Measurements from ENCODE around the gene DRICH1. TPM values are rescaled to one million over a fixed set of nuclear protein-coding genes. Genes with fewer than 3 reads are reported as not detected.

Gene DRICH1
- total RNA-seq, 1 experiment from 2014 or later = 0.26 TPM

DNA sequence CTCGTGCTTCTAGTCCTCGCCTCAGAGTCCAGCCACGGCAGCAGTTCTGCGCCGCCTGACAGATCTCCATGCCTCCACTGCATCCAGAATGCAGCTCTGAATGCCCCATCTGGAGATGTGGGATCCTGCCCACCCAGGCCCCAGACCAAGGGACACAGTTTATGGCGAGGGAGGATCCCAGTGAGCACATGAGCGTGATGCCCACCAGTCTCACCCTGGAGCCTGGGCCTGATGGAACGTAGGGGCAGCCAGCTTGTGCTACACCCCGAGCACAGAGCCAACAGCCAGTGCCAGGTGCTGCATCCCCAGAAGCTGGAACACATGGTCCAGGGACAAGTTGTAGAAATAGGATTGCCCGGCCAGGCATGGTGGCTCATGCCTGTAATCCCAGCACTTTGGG is 62.4 kb downstream of the DRICH1 start:
- ATAC-seq (no peak), DNase-seq (ENCODE audit: low spot score) (no peak)
- H3K9me3 Mint-ChIP-seq = peaks cover 8% of the 10 kb centered on the region; the same call in 1 of the 2 replicates
- TF ChIP-seq, protein P1, sequence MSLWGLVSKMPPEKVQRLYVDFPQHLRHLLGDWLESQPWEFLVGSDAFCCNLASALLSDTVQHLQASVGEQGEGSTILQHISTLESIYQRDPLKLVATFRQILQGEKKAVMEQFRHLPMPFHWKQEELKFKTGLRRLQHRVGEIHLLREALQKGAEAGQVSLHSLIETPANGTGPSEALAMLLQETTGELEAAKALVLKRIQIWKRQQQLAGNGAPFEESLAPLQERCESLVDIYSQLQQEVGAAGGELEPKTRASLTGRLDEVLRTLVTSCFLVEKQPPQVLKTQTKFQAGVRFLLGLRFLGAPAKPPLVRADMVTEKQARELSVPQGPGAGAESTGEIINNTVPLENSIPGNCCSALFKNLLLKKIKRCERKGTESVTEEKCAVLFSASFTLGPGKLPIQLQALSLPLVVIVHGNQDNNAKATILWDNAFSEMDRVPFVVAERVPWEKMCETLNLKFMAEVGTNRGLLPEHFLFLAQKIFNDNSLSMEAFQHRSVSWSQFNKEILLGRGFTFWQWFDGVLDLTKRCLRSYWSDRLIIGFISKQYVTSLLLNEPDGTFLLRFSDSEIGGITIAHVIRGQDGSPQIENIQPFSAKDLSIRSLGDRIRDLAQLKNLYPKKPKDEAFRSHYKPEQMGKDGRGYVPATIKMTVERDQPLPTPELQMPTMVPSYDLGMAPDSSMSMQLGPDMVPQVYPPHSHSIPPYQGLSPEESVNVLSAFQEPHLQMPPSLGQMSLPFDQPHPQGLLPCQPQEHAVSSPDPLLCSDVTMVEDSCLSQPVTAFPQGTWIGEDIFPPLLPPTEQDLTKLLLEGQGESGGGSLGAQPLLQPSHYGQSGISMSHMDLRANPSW (CRISPR knock-in tag; conservative IDR thresholded peaks at IDR 0.05; ENCODE audit: low read depth) = no peak
- POLR2A ChIA-PET = interaction anchor here (0.5 kb wide), 1 partner anchor 431 kb away, joined by 3 read pairs; no protein-coding TSS in a partner anchor
- no peaks in the 10 kb centered on the region for H3K36me3 Mint-ChIP-seq
- no peak overlapping the region for H3K4me3 Mint-ChIP-seq
- CTCF ChIA-PET = interaction anchor here (0.6 to 2.7 kb wide), 3 partner anchors 22 to 36 kb away, joined by 3 to 12 read pairs (median 4); no protein-coding TSS in a partner anchor
- peaks cover 57% of the 10 kb centered on the region for H3K27me3 Mint-ChIP-seq (ENCODE audit: low read depth)
- no peak overlapping the region for H3K27ac Mint-ChIP-seq
- H3K4me1 Mint-ChIP-seq = peaks cover 12% of the 10 kb centered on the region

DNA sequence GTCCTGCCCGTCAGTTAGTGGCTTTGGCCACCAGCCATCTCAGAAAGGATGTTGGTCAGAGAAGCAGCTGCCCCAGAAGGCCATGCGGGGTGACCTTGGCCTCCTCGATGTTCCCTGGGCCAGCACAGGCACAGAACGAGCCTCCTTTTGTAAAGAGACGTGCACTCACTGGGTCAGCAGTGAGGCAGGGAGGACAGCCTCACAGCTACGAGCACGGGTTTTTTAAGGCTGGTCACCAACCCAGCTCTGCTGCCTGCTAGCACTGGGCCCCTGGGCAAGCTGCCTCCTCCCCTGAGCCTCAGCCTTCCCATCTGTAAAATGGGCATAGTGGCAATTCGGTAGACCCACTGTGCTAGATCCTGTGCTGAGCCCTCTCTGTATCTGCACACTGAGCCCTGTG is 62.8 kb downstream of the DRICH1 start:
- peaks cover 8% of the 10 kb centered on the region; the same call in 1 of the 2 replicates for H3K9me3 Mint-ChIP-seq
- H3K4me1 Mint-ChIP-seq = peaks cover 12% of the 10 kb centered on the region
- no peaks in the 10 kb centered on the region for H3K36me3 Mint-ChIP-seq
- H3K27me3 Mint-ChIP-seq (ENCODE audit: low read depth) = peaks cover 61% of the 10 kb centered on the region
- no peak for ATAC-seq
- H3K4me3 Mint-ChIP-seq = no peak overlapping the region
- CTCF ChIA-PET = interaction anchor here (2.7 kb wide), 1 partner anchor 22 kb away, joined by 12 read pairs; no protein-coding TSS in a partner anchor
- POLR2A ChIA-PET = interaction anchor here (0.5 kb wide), 1 partner anchor 431 kb away, joined by 3 read pairs; no protein-coding TSS in a partner anchor
- DNase-seq (ENCODE audit: low spot score) = no peak
- H3K27ac Mint-ChIP-seq = no peak overlapping the region
- TF ChIP-seq, protein P2, sequence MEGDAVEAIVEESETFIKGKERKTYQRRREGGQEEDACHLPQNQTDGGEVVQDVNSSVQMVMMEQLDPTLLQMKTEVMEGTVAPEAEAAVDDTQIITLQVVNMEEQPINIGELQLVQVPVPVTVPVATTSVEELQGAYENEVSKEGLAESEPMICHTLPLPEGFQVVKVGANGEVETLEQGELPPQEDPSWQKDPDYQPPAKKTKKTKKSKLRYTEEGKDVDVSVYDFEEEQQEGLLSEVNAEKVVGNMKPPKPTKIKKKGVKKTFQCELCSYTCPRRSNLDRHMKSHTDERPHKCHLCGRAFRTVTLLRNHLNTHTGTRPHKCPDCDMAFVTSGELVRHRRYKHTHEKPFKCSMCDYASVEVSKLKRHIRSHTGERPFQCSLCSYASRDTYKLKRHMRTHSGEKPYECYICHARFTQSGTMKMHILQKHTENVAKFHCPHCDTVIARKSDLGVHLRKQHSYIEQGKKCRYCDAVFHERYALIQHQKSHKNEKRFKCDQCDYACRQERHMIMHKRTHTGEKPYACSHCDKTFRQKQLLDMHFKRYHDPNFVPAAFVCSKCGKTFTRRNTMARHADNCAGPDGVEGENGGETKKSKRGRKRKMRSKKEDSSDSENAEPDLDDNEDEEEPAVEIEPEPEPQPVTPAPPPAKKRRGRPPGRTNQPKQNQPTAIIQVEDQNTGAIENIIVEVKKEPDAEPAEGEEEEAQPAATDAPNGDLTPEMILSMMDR (IDR thresholded peaks at IDR 0.05) = no peak
- TF ChIP-seq SMAD3 (CRISPR knock-in tag; IDR thresholded peaks at IDR 0.05; ENCODE audit: borderline replicate concordance) (no peak), RORB (CRISPR knock-in tag; IDR thresholded peaks at IDR 0.05) (no peak), NR2C2 (CRISPR knock-in tag; IDR thresholded peaks at IDR 0.05) (no peak), ZNF396 (CRISPR knock-in tag; IDR thresholded peaks at IDR 0.05; ENCODE audit: borderline replicate concordance) (no peak), CBFB (CRISPR knock-in tag; IDR thresholded peaks at IDR 0.05; ENCODE audit: low read depth) (no peak), FOXP1 (CRISPR knock-in tag; IDR thresholded peaks at IDR 0.05; ENCODE audit: borderline replicate concordance) (no peak), GRHL2 (CRISPR knock-in tag; IDR thresholded peaks at IDR 0.05; ENCODE audit: insufficient replicate concordance, severe bottlenecking) (no peak), ESRRA (CRISPR knock-in tag; IDR thresholded peaks at IDR 0.05; ENCODE audit: borderline replicate concordance) (no peak), TP53 (CRISPR knock-in tag; IDR thresholded peaks at IDR 0.05) (no peak), ZNF416 (CRISPR knock-in tag; IDR thresholded peaks at IDR 0.05) (no peak)
- TF ChIP-seq, protein P3, sequence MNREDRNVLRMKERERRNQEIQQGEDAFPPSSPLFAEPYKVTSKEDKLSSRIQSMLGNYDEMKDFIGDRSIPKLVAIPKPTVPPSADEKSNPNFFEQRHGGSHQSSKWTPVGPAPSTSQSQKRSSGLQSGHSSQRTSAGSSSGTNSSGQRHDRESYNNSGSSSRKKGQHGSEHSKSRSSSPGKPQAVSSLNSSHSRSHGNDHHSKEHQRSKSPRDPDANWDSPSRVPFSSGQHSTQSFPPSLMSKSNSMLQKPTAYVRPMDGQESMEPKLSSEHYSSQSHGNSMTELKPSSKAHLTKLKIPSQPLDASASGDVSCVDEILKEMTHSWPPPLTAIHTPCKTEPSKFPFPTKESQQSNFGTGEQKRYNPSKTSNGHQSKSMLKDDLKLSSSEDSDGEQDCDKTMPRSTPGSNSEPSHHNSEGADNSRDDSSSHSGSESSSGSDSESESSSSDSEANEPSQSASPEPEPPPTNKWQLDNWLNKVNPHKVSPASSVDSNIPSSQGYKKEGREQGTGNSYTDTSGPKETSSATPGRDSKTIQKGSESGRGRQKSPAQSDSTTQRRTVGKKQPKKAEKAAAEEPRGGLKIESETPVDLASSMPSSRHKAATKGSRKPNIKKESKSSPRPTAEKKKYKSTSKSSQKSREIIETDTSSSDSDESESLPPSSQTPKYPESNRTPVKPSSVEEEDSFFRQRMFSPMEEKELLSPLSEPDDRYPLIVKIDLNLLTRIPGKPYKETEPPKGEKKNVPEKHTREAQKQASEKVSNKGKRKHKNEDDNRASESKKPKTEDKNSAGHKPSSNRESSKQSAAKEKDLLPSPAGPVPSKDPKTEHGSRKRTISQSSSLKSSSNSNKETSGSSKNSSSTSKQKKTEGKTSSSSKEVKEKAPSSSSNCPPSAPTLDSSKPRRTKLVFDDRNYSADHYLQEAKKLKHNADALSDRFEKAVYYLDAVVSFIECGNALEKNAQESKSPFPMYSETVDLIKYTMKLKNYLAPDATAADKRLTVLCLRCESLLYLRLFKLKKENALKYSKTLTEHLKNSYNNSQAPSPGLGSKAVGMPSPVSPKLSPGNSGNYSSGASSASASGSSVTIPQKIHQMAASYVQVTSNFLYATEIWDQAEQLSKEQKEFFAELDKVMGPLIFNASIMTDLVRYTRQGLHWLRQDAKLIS (CRISPR knock-in tag; IDR thresholded peaks at IDR 0.05; ENCODE audit: borderline replicate concordance) = no peak
- TF ChIP-seq, protein P4, sequence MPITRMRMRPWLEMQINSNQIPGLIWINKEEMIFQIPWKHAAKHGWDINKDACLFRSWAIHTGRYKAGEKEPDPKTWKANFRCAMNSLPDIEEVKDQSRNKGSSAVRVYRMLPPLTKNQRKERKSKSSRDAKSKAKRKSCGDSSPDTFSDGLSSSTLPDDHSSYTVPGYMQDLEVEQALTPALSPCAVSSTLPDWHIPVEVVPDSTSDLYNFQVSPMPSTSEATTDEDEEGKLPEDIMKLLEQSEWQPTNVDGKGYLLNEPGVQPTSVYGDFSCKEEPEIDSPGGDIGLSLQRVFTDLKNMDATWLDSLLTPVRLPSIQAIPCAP (CRISPR knock-in tag; IDR thresholded peaks at IDR 0.05) = no peak
- TF ChIP-seq, protein P5, sequence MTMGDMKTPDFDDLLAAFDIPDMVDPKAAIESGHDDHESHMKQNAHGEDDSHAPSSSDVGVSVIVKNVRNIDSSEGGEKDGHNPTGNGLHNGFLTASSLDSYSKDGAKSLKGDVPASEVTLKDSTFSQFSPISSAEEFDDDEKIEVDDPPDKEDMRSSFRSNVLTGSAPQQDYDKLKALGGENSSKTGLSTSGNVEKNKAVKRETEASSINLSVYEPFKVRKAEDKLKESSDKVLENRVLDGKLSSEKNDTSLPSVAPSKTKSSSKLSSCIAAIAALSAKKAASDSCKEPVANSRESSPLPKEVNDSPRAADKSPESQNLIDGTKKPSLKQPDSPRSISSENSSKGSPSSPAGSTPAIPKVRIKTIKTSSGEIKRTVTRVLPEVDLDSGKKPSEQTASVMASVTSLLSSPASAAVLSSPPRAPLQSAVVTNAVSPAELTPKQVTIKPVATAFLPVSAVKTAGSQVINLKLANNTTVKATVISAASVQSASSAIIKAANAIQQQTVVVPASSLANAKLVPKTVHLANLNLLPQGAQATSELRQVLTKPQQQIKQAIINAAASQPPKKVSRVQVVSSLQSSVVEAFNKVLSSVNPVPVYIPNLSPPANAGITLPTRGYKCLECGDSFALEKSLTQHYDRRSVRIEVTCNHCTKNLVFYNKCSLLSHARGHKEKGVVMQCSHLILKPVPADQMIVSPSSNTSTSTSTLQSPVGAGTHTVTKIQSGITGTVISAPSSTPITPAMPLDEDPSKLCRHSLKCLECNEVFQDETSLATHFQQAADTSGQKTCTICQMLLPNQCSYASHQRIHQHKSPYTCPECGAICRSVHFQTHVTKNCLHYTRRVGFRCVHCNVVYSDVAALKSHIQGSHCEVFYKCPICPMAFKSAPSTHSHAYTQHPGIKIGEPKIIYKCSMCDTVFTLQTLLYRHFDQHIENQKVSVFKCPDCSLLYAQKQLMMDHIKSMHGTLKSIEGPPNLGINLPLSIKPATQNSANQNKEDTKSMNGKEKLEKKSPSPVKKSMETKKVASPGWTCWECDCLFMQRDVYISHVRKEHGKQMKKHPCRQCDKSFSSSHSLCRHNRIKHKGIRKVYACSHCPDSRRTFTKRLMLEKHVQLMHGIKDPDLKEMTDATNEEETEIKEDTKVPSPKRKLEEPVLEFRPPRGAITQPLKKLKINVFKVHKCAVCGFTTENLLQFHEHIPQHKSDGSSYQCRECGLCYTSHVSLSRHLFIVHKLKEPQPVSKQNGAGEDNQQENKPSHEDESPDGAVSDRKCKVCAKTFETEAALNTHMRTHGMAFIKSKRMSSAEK (CRISPR knock-in tag; IDR thresholded peaks at IDR 0.05; ENCODE audit: borderline replicate concordance) = no peak
- TF ChIP-seq, protein P6, sequence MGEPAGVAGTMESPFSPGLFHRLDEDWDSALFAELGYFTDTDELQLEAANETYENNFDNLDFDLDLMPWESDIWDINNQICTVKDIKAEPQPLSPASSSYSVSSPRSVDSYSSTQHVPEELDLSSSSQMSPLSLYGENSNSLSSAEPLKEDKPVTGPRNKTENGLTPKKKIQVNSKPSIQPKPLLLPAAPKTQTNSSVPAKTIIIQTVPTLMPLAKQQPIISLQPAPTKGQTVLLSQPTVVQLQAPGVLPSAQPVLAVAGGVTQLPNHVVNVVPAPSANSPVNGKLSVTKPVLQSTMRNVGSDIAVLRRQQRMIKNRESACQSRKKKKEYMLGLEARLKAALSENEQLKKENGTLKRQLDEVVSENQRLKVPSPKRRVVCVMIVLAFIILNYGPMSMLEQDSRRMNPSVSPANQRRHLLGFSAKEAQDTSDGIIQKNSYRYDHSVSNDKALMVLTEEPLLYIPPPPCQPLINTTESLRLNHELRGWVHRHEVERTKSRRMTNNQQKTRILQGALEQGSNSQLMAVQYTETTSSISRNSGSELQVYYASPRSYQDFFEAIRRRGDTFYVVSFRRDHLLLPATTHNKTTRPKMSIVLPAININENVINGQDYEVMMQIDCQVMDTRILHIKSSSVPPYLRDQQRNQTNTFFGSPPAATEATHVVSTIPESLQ (CRISPR knock-in tag; IDR thresholded peaks at IDR 0.05) = no peak
- TF ChIP-seq, protein P7, sequence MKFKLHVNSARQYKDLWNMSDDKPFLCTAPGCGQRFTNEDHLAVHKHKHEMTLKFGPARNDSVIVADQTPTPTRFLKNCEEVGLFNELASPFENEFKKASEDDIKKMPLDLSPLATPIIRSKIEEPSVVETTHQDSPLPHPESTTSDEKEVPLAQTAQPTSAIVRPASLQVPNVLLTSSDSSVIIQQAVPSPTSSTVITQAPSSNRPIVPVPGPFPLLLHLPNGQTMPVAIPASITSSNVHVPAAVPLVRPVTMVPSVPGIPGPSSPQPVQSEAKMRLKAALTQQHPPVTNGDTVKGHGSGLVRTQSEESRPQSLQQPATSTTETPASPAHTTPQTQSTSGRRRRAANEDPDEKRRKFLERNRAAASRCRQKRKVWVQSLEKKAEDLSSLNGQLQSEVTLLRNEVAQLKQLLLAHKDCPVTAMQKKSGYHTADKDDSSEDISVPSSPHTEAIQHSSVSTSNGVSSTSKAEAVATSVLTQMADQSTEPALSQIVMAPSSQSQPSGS (CRISPR knock-in tag; IDR thresholded peaks at IDR 0.05; ENCODE audit: borderline replicate concordance, low read depth) = no peak
